Effector CD8-positive, alpha-beta T cell (primary cell): Measurements from ENCODE around the gene PADI6.

ENCODE experiments used
- DNase-seq: peaks from one replicate; lab custom pipeline; 2025; lab: John Stamatoyannopoulos, UW

The PADI6 gene

GRCh38 chr1:17434016-17434415 is 62.0 kb downstream of the PADI6 start:
- DNase-seq: no peak

DNA sequence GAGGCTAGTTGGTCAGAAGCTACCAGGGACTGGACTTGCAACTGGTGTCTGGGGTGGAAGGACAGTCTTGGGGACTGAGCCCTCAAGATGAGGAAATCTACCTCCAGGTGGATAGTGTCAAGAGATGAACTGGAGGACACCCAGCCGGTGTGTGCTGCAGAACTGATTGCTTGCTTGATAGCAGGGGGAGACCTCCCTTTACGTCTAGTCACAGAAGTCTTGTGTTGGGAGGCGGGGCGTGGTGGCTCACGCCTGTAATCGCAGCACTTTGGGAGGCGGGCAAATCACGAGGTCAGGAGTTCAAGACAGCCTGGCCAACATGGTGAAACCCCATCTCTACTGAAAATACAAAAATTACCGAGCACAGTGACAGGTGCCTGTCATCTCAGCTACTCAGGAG is 62.6 kb downstream of the PADI6 start:
- no peak for DNase-seq

- no peak for DNase-seq
Observed at GRCh38 chr1:17436380-17437174, 64.6 kb downstream of the PADI6 start.

DNA sequence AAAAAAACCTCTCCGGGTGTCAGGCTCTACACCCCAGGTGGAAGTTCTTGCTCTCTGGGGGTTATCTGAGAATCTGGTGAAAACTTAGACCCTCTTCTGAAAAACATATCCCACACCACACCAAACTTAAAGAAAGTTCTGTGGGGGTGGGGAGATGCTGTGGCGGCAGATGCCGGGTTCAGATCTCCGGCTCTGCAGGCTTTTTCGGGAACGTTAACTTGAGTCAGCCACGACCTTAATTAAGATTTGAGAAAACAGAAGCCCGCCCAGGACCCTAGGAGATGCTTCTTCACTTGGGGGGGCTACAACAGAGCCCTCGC is 65.2 kb downstream of the PADI6 start:
- DNase-seq: no peak

- DNase-seq: peak; percentile 62
Observed at GRCh38 chr1:17437580-17438317, 65.8 kb downstream of the PADI6 start.

- peak; percentile 48 for DNase-seq
Observed at GRCh38 chr1:17438318-17439249, 66.6 kb downstream of the PADI6 start.

DNA sequence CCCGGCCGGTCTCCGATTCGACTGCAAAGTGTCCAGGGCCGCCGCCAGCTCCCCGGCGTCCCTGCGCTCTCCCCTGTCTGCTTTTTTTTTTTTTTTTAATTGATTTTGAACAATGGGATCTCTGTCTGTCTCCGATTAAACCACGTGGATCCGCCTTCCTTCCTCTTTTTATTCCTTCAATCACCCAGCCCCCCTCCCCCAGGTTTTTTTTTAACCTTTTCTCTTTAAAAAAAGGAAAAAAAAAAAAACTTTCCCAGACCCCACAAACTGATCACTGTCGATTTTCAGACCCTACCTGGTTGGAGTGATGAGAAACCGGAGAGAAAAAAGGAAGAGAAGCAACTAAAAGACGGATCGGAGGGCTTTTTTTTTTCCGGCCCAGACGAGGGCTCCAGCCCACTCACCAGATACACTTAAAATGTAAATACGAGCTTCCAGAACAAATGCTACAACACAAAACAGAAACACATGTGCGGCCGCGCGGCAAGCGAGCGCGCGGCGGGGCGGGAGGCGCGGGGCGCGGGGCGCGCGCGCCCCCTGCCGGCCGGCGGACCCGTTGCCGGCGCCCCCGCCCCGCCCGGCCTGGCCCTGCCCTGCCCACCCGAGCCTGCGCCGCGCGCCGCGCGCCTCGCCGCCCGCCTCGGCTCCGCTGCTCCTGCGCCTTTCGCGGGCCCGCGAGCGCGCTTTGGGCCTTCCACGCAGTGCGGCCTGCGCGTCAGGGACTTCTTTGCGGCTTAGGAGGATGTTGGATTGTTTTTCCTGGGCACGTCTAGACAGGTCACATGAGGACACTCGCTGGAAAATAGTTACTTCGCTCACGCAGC is 67.5 kb downstream of the PADI6 start, which contains the start of gene RCC2:
RCC2 (minus strand) TSS at position 428 of the 824 bp plus-strand sequence. CDS start 1,163 bp downstream, outside the sequence.
- DNase-seq: peak; percentile 61

GRCh38 chr1:17440074-17440826 is 68.3 kb downstream of the PADI6 start:
- no peak for DNase-seq

GRCh38 chr1:17440827-17441168 is 68.8 kb downstream of the PADI6 start:
- DNase-seq: no peak

GRCh38 chr1:17441265-17441992 is 69.4 kb downstream of the PADI6 start:
- no peak for DNase-seq

- no peak for DNase-seq
Observed at GRCh38 chr1:17441993-17442357, 70.0 kb downstream of the PADI6 start.

DNA sequence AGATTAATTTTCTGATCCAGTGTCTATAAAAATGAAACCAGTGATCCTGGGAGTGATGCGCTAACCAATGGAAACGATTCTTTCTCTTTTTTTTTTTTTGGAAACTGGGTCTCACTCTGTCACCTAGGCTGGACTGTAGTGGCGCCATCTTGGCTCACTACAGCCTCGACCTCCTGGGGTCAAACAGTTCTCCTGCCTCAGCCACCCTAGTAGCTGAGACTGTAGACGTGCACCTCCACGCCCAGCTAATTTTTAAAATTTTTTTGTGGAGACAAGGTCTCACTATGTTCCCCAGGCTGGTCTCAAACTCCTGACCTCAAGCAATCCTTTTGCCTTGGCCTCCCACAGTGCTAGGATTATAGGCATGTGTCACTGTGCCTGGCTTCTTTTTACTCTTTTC is 70.8 kb downstream of the PADI6 start:
- no peak for DNase-seq

- DNase-seq: no peak
Observed at GRCh38 chr1:17447501-17447992, 75.6 kb downstream of the PADI6 start.
